Osteoblast (primary cell): ENCODE measurements around the gene CACNA1I. TPM values are rescaled to one million over a fixed set of nuclear protein-coding genes. Genes with fewer than 3 reads are reported as not detected.

Source experiments
- DNase-seq: peaks from one replicate; pipeline ENCODE4 v3.0.0; 2011; ENCODE audit warnings: low spot score, mixed read lengths; ENCODE audit not compliant: insufficient read length; ENCODE audit errors: missing footprints
- H2AFZ ChIP-seq: 2 replicates; pipeline ENCODE4 v1.6.0; 2011; ENCODE audit warnings: mild to moderate bottlenecking, low read length
- H3K27ac ChIP-seq: 2 replicates; pipeline ENCODE4 v1.5.1; 2011; ENCODE audit warnings: mild to moderate bottlenecking, low read depth, low read length, moderate library complexity
- H3K27me3 ChIP-seq: 2 replicates; pipeline ENCODE4 v1.6.0; 2012; ENCODE audit warnings: mild to moderate bottlenecking, control low read depth, inconsistent platforms, low read length, moderate library complexity; ENCODE audit not compliant: insufficient read depth
- H3K36me3 ChIP-seq: 2 replicates; pipeline ENCODE4 v1.5.1; 2011; ENCODE audit warnings: mild to moderate bottlenecking, low read length, control low read depth, moderate library complexity; ENCODE audit not compliant: insufficient read depth
- H3K4me1 ChIP-seq: 2 replicates; pipeline ENCODE4 v1.5.1; 2011; ENCODE audit warnings: mild to moderate bottlenecking, low read length, control low read depth, moderate library complexity; ENCODE audit not compliant: insufficient read depth
- H3K4me2 ChIP-seq: 2 replicates; pipeline ENCODE4 v1.6.0; 2011; ENCODE audit warnings: mild to moderate bottlenecking, low read length; ENCODE audit not compliant: insufficient read depth
- H3K4me3 ChIP-seq: fragments of 200-600 bp; sonication (generic); 3 replicates; pipeline ENCODE4 v1.5.1; 2012; ENCODE audit warnings: mild to moderate bottlenecking, low read length, inconsistent platforms; ENCODE audit not compliant: insufficient read depth
- H3K79me2 ChIP-seq: 2 replicates; pipeline ENCODE4 v1.6.0; 2012; ENCODE audit warnings: mild to moderate bottlenecking, low read length, control low read depth, inconsistent platforms; ENCODE audit not compliant: insufficient read depth
- H3K9me3 ChIP-seq: 2 replicates; pipeline ENCODE4 v1.5.1; 2011; ENCODE audit warnings: low read depth, low read length, control low read depth
- H4K20me1 ChIP-seq: 2 replicates; pipeline ENCODE4 v1.6.0; 2012; ENCODE audit warnings: mild to moderate bottlenecking, low read length, control low read depth; ENCODE audit not compliant: insufficient read depth
- total RNA-seq: library from RNA; depleted of rRNA; stranded (reverse); fragments of >200 nt; gene quantifications from 2 replicates; pipeline ENCODE4 v1.2.3, GENCODE V29; 2012
- TF ChIP-seq, protein P1 (sequence below): IDR thresholded peaks from 2 replicates; pipeline ENCODE4 v1.5.1; 2011; ENCODE audit warnings: mild to moderate bottlenecking, low read depth, low read length, moderate library complexity; ENCODE audit errors: extremely low read depth

The CACNA1I gene
- total RNA-seq, 1 donor, result under 0.01 TPM

DNA sequence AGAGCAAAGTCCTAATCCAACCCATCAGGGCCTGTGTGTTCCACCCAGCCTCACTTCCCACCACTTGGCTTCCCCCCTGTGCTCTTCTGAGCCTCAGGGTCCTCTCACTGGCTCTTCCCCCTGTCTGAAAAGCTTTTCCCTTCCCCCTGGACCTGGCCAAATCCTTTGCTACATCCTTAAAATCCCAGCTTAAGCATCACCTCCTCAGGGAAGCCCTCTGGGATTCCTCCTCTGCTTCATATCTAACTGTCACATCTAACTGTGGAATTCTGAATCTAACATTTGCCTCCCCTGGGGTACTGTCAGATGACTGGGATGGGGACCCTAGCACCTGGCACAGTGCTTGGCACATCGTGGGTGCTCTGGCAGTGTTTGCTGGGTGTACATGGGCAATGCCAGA, 985 bp downstream of the CACNA1I start:
- Histone ChIP-seq H3K27me3 (no peaks in the 10 kb centered on the region), H3K9me3 (no peaks in the 10 kb centered on the region), H4K20me1 (no peaks in the 10 kb centered on the region), H3K4me1 (peaks cover 10% of the 10 kb centered on the region), H3K4me2 (no peak overlapping the region), H3K4me3 (no peak overlapping the region), H3K79me2 (no peaks in the 10 kb centered on the region), H2AFZ (no peak overlapping the region), H3K36me3 (no peaks in the 10 kb centered on the region), H3K27ac (no peak overlapping the region)
- TF ChIP-seq, protein P1, sequence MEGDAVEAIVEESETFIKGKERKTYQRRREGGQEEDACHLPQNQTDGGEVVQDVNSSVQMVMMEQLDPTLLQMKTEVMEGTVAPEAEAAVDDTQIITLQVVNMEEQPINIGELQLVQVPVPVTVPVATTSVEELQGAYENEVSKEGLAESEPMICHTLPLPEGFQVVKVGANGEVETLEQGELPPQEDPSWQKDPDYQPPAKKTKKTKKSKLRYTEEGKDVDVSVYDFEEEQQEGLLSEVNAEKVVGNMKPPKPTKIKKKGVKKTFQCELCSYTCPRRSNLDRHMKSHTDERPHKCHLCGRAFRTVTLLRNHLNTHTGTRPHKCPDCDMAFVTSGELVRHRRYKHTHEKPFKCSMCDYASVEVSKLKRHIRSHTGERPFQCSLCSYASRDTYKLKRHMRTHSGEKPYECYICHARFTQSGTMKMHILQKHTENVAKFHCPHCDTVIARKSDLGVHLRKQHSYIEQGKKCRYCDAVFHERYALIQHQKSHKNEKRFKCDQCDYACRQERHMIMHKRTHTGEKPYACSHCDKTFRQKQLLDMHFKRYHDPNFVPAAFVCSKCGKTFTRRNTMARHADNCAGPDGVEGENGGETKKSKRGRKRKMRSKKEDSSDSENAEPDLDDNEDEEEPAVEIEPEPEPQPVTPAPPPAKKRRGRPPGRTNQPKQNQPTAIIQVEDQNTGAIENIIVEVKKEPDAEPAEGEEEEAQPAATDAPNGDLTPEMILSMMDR, result no peak
- DNase-seq, result no peak

DNA sequence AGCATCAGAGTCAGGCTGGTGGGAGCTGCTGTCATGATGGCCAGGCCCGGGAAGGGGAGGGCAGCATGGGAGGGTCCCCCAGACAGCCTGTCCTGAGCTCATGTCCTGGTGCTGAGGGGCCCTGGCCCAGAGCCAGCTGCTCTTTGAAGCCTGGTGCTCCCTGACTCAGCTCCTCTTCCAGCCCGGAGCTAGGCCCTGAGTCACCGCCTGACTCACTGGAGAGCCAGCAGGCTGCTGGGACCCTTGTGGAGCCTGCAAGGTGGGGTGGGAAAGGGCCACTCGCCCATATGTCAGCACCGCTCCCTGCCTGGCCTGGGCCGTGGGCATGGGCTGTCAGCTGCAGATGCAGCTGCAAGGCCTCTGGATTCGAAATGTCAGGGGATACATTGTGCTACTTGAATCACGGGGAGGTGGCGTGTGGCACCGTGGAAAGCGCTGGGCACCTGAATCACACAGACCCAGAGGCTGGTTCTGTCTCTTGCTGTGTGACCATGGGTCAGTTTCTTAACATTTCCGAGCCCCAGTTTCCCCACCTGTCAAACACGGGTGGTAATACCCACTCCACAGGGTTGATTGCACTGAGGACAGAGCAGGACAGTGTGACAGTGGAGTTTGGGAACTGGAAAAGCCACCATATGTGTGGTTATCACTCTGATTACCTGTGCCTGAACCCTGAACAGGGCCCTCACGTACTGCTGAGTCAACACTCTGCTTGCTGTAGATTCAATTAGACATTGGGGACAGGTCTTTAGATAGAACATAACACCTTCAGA, 4.4 kb downstream of the CACNA1I start:
- TF ChIP-seq, protein P1, result no peak
- peak overlapping the region; percentile 24 for H3K4me2 ChIP-seq
- peaks cover 5% of the 10 kb centered on the region for H3K27me3 ChIP-seq
- no peak overlapping the region for H2AFZ ChIP-seq
- no peaks in the 10 kb centered on the region for H3K36me3 ChIP-seq
- no peak overlapping the region for H3K27ac ChIP-seq
- peaks cover 10% of the 10 kb centered on the region for H3K4me1 ChIP-seq
- no peak overlapping the region for H3K4me3 ChIP-seq
- no peaks in the 10 kb centered on the region for H3K9me3 ChIP-seq
- peak; percentile 99 for DNase-seq
- no peaks in the 10 kb centered on the region for H4K20me1 ChIP-seq
- no peaks in the 10 kb centered on the region for H3K79me2 ChIP-seq

DNA sequence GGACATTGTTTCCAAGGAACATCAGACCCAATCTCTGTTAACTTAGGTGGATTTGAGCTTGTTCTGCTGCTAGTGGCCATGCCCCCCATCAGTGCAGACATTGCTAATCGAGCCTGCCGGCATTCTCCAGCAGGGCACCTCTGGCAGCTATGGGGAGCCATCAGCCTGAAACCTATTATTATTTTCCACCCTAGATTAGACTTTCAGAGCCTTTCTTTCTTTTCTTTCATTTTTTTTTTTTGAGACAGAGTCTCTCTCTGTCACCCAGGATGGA, 4.9 kb downstream of the CACNA1I start:
- Histone ChIP-seq H3K27me3 (peaks cover 5% of the 10 kb centered on the region), H2AFZ (no peak overlapping the region), H3K27ac (no peak overlapping the region), H4K20me1 (no peaks in the 10 kb centered on the region), H3K4me3 (no peak overlapping the region), H3K9me3 (no peaks in the 10 kb centered on the region), H3K4me2 (no peak overlapping the region), H3K79me2 (no peaks in the 10 kb centered on the region), H3K4me1 (peaks cover 10% of the 10 kb centered on the region), H3K36me3 (no peaks in the 10 kb centered on the region)
- TF ChIP-seq, protein P1, result no peak
- no peak for DNase-seq

DNA sequence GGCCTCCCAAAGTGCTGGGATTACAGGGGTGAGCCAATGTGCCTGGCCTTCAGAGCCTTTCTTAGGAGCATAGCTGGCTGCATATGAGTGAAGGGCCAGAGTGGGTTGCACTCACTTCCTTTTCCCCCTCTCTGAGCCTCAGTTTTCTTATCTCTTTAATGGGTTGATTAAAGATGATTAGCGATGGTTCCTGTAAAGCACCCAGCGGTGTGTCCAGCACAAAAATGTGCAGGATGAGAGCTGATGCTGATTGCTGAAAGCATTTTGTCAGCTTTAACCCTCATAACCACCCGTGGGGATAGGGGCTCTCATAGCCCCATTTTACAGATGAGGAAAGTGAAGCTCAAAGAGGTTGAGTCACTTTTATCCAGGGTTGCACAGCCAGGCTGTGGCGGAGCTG, 5.5 kb downstream of the CACNA1I start:
- no peak overlapping the region for H3K4me3 ChIP-seq
- H3K36me3 ChIP-seq, result no peaks in the 10 kb centered on the region
- DNase-seq, result peak; percentile 54
- no peak overlapping the region for H3K4me2 ChIP-seq
- no peak overlapping the region for H3K27ac ChIP-seq
- H4K20me1 ChIP-seq, result no peaks in the 10 kb centered on the region
- no peak overlapping the region for H2AFZ ChIP-seq
- H3K9me3 ChIP-seq, result no peaks in the 10 kb centered on the region
- H3K27me3 ChIP-seq, result peaks cover 5% of the 10 kb centered on the region
- TF ChIP-seq, protein P1, result no peak
- peaks cover 10% of the 10 kb centered on the region for H3K4me1 ChIP-seq
- no peaks in the 10 kb centered on the region for H3K79me2 ChIP-seq
